ENCODE measurements around the gene WEE2. TPM values are rescaled to one million over a fixed set of nuclear protein-coding genes. Genes with fewer than 3 reads are reported as not detected.
A peak's percentile ranks its signal among the peaks of the same experiment; 100 is the strongest.
"Not testable (repeated sequence)": the region's sequence is repeated elsewhere in the genome, so short reads cannot be mapped to it uniquely, and the experiment has no call there.

The WEE2 gene
- total RNA-seq, 8 experiments from 2014 or later = 0.14 to 0.33 (median 0.20) TPM; not detected in 2

- in situ Hi-C loops (cut with MboI; ENCODE audit: low pct_unique_long_range_greater_than_20kb in 2 of 9, low sequenced_read_pairs in 9 of 9, unreplicated experiment in 9 of 9) = no loop called here
- H3K27ac ChIP-seq = no peak overlapping the region
- ATAC-seq (replicated peaks in 6 of 8) = no peak
- H3K4me1 ChIP-seq (replicated peaks in 1 of 2) = peaks cover 0 to 7% of the 10 kb centered on the region in 2 donors
- no peak overlapping the region for H3K4me3 ChIP-seq
- 86 to 100% (median 89%) methylated on average over 1 to 6 of the region's 6 CpGs; no CpG with 5 or more reads in 1 of the 10 experiments for WGBS, 10 experiments
Measured at GRCh38 chr7:141675436-141676215, 32.5 kb upstream of the WEE2 start.

DNA sequence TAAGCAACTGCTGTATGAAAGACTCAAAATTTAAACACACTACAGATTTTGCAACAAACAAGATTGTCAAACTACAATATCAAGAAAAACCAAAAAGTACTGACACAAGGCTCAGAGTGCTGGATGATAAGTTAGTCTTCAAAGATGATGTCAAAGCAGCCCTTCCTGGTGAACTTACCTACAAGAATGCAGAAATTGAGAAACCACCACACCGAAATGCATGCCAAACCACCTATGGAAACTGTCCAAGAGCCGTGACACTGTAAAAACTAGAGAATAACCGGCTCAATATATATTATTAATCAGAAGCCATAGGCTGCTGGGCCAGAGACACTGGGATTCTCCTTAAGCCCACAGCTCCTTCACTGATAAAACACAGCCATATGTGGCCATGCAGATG lies 31.5 kb upstream of the WEE2 start:
- in situ Hi-C loops (cut with MboI; ENCODE audit: low pct_unique_long_range_greater_than_20kb in 2 of 9, low sequenced_read_pairs in 9 of 9, unreplicated experiment in 9 of 9) = no loop called here
- ATAC-seq (replicated peaks in 6 of 8) = no peak
- Histone ChIP-seq H3K4me3 (no peak overlapping the region), H3K4me1 (replicated peaks in 1 of 2) (peaks cover 0 to 7% of the 10 kb centered on the region in 2 donors), H3K27ac (no peak overlapping the region)
- 67 to 100% (median 100%) methylated on average over 1 to 3 of the region's 3 CpGs; no CpG with 5 or more reads in 1 of the 10 experiments for WGBS, 10 experiments

DNA sequence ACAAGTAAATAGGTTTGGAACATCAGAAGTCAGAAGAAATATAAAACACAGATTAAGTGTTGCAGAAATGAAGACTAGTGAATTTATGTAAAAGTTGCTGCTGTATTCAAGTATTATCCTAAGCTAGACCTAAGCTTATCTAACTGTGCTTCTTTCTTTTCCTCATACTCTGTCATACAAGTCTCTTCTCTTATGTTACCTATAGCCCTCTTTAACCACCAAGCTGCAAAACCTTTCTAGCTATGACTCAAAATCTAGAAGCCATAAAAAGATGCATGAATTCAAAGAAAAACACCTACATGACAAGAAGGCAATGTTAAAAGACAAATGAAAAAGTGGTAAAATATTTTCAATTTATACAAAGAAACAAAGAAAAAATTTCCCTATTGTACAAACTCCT lies 29.1 kb upstream of the WEE2 start:
- Histone ChIP-seq H3K27ac (no peak overlapping the region), H3K4me3 (no peak overlapping the region), H3K4me1 (replicated peaks in 1 of 2) (no peaks in the 10 kb centered on the region)
- in situ Hi-C loops (cut with MboI; ENCODE audit: low pct_unique_long_range_greater_than_20kb in 2 of 9, low sequenced_read_pairs in 9 of 9, unreplicated experiment in 9 of 9) = no loop called here
- no peak for ATAC-seq (replicated peaks in 6 of 8)

DNA sequence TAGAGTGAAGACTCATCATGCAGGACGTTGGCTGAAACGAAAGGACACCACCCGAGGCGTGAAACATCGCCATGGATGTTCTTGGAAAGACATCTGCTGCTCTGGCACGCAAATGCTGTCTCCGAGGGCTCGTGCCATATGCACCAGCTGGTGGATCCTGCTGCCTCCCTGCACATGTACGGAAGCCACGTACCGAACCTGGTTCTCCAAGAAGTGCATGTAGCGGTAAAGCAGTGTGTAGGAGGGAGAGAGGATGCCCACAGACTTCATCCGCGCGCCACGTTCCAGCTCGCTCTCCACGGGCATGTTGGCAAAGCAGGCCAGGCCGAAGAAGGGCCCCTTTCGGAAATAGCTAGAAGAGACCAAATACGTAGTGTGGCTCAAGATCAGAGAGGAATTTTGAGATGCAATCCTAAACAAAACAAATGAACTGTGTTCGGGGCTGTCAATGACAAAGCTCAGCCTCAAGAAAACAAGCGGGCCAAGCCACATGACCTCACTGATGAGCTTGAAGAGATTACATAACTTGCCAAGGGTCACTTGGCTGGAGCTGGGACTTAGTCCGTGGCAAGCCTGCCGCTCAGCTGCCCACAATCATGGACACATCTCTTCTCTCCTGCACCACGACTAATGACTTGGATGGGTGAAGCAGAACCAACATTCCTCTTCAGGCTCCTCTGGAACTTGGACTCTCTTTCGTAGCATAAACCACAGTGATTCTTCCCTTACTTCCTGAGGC lies 22.7 kb upstream of the WEE2 start:
- Histone ChIP-seq H3K27ac (no peak overlapping the region), H3K4me3 (no peak overlapping the region), H3K4me1 (replicated peaks in 1 of 2) (no peaks in the 10 kb centered on the region)
- in situ Hi-C loops (cut with MboI; ENCODE audit: low pct_unique_long_range_greater_than_20kb in 2 of 9, low sequenced_read_pairs in 9 of 9, unreplicated experiment in 9 of 9) = no loop called here
- no peak for ATAC-seq (replicated peaks in 6 of 8)
- WGBS, 10 experiments = 74 to 99% (median 90%) methylated on average over 2 to 17 of the region's 27 CpGs; no CpG with 5 or more reads in 1 of the 10 experiments

- 57 to 100% (median 88%) methylated on average over 1 to 3 of the region's 3 CpGs; no CpG with 5 or more reads in 2 of the 10 experiments for WGBS, 10 experiments
- Histone ChIP-seq H3K27ac (no peak overlapping the region), H3K4me3 (no peak overlapping the region), H3K4me1 (replicated peaks in 1 of 2) (no peaks in the 10 kb centered on the region)
- no peak for ATAC-seq (replicated peaks in 6 of 8)
- in situ Hi-C loops (cut with MboI; ENCODE audit: low pct_unique_long_range_greater_than_20kb in 2 of 9, low sequenced_read_pairs in 9 of 9, unreplicated experiment in 9 of 9) = no loop called here
Measured at GRCh38 chr7:141686074-141686473, 22.1 kb upstream of the WEE2 start.

DNA sequence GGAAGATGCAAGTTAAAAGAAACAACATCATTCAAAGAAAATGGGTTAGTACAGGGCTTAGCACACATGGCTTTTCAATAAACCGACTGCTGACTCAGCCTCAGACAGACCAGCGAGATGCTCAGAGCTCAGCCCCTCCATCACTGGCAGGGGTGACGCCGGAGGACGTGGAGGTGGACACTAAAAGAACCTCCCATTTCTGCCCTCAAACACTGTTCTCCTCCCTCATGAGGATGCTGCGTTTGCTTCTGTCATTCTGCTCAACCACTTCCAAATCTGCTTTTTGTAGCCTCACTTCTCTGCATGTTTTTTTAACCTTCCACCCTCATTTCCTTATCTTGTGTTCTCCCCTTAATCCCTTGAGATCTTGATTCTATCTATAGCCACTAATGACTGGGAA lies 21.5 kb upstream of the WEE2 start:
- Histone ChIP-seq H3K4me3 (no peak overlapping the region), H3K27ac (no peak overlapping the region), H3K4me1 (replicated peaks in 1 of 2) (no peaks in the 10 kb centered on the region)
- in situ Hi-C loops (cut with MboI; ENCODE audit: low pct_unique_long_range_greater_than_20kb in 2 of 9, low sequenced_read_pairs in 9 of 9, unreplicated experiment in 9 of 9) = no loop called here
- WGBS, 10 experiments = 29 to 100% (median 96%) methylated on average over 1 to 6 of the region's 6 CpGs; no CpG with 5 or more reads in 2 of the 10 experiments
- ATAC-seq (replicated peaks in 6 of 8) = no peak

GRCh38 chr7:141688043-141688442 lies 20.1 kb upstream of the WEE2 start:
- H3K4me1 ChIP-seq (replicated peaks in 1 of 2) = no peaks in the 10 kb centered on the region
- in situ Hi-C loops (cut with MboI; ENCODE audit: low pct_unique_long_range_greater_than_20kb in 2 of 9, low sequenced_read_pairs in 9 of 9, unreplicated experiment in 9 of 9) = no loop called here
- no peak overlapping the region for H3K27ac ChIP-seq
- ATAC-seq (replicated peaks in 6 of 8) = no peak
- no peak overlapping the region for H3K4me3 ChIP-seq
- WGBS, 10 experiments = 83 to 100% (median 93%) methylated on average over 1 to 4 of the region's 5 CpGs; no CpG with 5 or more reads in 1 of the 10 experiments

- WGBS, 10 experiments = 88 to 100% (median 96%) methylated on average over 2 to 3 of the region's 3 CpGs; no CpG with 5 or more reads in 2 of the 10 experiments
- in situ Hi-C loops (cut with MboI; ENCODE audit: low pct_unique_long_range_greater_than_20kb in 2 of 9, low sequenced_read_pairs in 9 of 9, unreplicated experiment in 9 of 9) = not testable (repeated sequence)
Measured at GRCh38 chr7:141689072-141689825, 18.9 kb upstream of the WEE2 start.

DNA sequence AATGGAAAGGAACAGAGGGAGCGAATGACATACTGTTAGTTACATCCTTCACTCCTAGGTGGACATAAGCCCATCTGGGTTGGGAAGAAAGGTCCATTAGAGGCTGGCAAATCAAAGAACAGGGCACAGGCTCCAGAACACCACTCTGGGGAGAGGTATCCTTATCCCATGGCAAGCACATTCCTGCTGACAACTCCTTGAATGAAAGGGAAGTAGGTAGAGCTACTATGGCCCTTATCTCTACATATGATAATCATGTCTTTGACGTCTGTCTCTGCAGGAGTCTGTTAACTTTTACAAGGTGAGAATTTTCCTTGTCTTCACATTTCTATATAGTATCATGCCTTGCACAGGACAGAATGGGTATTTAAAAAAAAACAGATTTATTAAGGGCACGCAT lies 16.6 kb upstream of the WEE2 start:
- WGBS, 10 experiments = 69 to 100% (median 95%) methylated on average over 1 to 3 of the region's 3 CpGs
- no peak for ATAC-seq (replicated peaks in 6 of 8)
- Histone ChIP-seq H3K4me1 (replicated peaks in 1 of 2) (no peaks in the 10 kb centered on the region), H3K27ac (no peak overlapping the region), H3K4me3 (no peak overlapping the region)
- in situ Hi-C loops (cut with MboI; ENCODE audit: low pct_unique_long_range_greater_than_20kb in 2 of 9, low sequenced_read_pairs in 9 of 9, unreplicated experiment in 9 of 9) = no loop called here

More at GRCh38 chr7:141689072-141689825, 18.9 kb upstream of the WEE2 start:
- H3K4me1 ChIP-seq (replicated peaks in 1 of 2); H3K27ac ChIP-seq; H3K4me3 ChIP-seq; ATAC-seq (replicated peaks in 6 of 8): not testable (repeated sequence)

DNA sequence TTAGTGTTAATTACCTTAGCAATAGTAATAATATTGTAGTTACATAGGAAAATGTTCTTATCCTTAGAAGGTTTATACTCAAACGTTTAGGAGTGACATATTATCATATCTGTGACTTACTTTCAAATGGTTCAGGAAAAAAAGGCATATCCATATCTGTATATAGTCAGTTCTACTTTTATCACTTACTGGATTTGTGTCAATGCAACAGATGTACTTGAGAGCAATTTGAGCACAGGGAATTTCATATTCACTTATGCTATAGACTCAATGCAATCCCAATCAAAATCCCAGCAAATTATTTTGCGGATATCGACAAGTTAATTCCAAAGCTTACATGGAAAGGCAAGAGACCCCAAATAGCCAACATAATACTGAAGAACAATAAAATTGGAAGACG lies 16.2 kb upstream of the WEE2 start:
- Histone ChIP-seq H3K4me3 (no peak overlapping the region), H3K27ac (no peak overlapping the region), H3K4me1 (replicated peaks in 1 of 2) (no peaks in the 10 kb centered on the region)
- no peak for ATAC-seq (replicated peaks in 6 of 8)
- in situ Hi-C loops (cut with MboI; ENCODE audit: low pct_unique_long_range_greater_than_20kb in 2 of 9, low sequenced_read_pairs in 9 of 9, unreplicated experiment in 9 of 9) = no loop called here
- WGBS, 10 experiments = 70 to 100% (median 75%) methylated on average over 1 to 4 of the region's 4 CpGs; no CpG with 5 or more reads in 1 of the 10 experiments

DNA sequence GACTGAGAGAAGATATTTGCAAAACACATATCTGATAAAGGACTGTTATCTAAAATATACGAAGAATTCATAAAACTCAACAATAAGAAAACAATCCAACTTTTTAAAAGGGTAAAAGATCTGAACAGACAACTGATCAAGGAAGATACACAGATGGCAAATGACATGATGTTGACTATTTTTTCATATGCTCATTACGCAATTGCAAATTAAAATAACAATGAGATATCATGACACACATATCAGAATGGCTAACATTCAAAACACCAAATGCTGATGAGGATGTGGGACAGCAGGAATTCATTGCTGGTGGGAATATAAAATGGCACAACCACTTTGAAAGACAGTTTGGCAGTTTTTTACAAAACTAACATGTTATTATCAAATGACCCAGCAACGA lies 15.1 kb upstream of the WEE2 start:
- no peak for ATAC-seq (replicated peaks in 6 of 8)
- Histone ChIP-seq H3K4me1 (replicated peaks in 1 of 2) (peaks cover 0 to 3% of the 10 kb centered on the region in 2 donors), H3K4me3 (no peak overlapping the region), H3K27ac (no peak overlapping the region)
- 78 to 96% (median 88%) methylated on average over 1 to 3 of the region's 3 CpGs for WGBS, 10 experiments
- in situ Hi-C loops (cut with MboI; ENCODE audit: low pct_unique_long_range_greater_than_20kb in 2 of 9, low sequenced_read_pairs in 9 of 9, unreplicated experiment in 9 of 9) = no loop called here

DNA sequence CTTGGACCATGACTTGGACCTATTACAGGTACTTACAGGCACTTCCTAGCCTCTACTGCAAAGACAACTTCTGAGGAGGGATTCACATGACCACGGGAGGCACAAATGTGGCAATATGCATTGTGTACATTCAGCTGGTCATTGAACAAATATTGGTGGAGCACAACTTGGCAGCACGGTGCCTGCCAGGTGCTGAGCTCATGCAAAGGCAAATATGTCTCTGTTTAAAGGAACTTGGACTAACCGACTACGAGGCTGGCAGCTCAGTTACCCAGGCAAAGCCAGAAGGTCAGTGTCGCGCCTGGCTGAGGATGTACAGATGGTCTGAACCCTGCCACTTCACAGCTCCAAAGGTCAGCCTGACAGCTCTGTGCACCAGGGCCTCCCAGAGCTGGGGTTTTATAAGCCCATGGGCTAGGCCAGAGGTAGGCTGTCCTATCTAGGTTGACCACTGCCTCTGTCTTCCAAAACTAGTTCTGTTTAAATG lies 12.3 kb upstream of the WEE2 start:
- WGBS, 10 experiments = 40 to 100% (median 81%) methylated on average over 1 to 3 of the region's 6 CpGs; no CpG with 5 or more reads in 2 of the 10 experiments
- Histone ChIP-seq H3K4me3 (no peak overlapping the region), H3K4me1 (replicated peaks in 1 of 2) (peaks cover 3 to 12% of the 10 kb centered on the region in 2 donors), H3K27ac (no peak overlapping the region)
- in situ Hi-C loops (cut with MboI; ENCODE audit: low pct_unique_long_range_greater_than_20kb in 2 of 9, low sequenced_read_pairs in 9 of 9, unreplicated experiment in 9 of 9) = no loop called here
- ATAC-seq (replicated peaks in 6 of 8) = peak in 2 of 8 experiments; percentile 47 to 77

GRCh38 chr7:141696348-141696747 lies 11.8 kb upstream of the WEE2 start:
- Histone ChIP-seq H3K4me3 (no peak overlapping the region), H3K27ac (no peak overlapping the region), H3K4me1 (replicated peaks in 1 of 2) (peaks cover 3 to 13% of the 10 kb centered on the region in 2 donors)
- no peak for ATAC-seq (replicated peaks in 6 of 8)
- 0 to 100% (median 74%) methylated on average over 1 to 2 of the region's 2 CpGs; no CpG with 5 or more reads in 4 of the 10 experiments for WGBS, 10 experiments
- in situ Hi-C loops (cut with MboI; ENCODE audit: low pct_unique_long_range_greater_than_20kb in 2 of 9, low sequenced_read_pairs in 9 of 9, unreplicated experiment in 9 of 9) = no loop called here
